HG03045 (cell line): ENCODE measurements around the gene CCNL1.

Source experiments
- ATAC-seq: cut with Tn5 transposase; IDR thresholded peaks from one replicate; pipeline ENCODE4 v1.9.1; 2021; ENCODE audit warnings: mild to moderate bottlenecking, moderate library complexity; ENCODE audit not compliant: unreplicated experiment

The CCNL1 gene

GRCh38 chr3:157147099-157147803 lies 12.7 kb downstream of the CCNL1 start:
- no peak for ATAC-seq

GRCh38 chr3:157145606-157146322 lies 14.2 kb downstream of the CCNL1 start:
- no peak for ATAC-seq

GRCh38 chr3:157142315-157142714 lies 17.6 kb downstream of the CCNL1 start:
- no peak for ATAC-seq

DNA sequence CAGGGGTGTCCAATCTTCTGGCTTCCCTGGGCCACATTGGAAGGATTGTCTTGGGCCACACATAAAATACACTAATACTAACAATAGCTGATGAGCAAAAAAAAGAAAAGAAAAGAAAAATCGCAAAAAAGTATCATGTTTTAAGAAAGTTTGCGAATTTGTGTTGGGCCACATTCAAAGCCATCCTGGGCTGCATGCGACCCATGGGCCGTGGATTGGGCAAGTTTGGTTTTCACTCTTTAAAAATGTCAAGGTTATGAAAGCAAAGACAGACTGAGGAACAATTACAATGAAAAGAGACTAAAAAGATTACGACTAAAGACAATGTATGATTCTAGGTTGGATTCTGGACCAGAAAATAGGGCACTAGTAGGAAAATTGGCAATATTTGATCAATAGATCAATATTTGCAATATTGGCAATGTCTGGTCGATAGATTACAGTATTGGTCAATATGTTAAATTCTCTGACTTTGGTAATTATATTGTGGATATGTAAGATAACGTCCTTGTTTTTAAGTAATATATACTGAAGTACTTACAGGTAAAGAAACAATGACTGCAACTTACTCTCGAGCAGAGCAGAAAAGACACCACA lies 19.9 kb downstream of the CCNL1 start:
- ATAC-seq: no peak

GRCh38 chr3:157136647-157137387 lies 23.1 kb downstream of the CCNL1 start:
- ATAC-seq: no peak

DNA sequence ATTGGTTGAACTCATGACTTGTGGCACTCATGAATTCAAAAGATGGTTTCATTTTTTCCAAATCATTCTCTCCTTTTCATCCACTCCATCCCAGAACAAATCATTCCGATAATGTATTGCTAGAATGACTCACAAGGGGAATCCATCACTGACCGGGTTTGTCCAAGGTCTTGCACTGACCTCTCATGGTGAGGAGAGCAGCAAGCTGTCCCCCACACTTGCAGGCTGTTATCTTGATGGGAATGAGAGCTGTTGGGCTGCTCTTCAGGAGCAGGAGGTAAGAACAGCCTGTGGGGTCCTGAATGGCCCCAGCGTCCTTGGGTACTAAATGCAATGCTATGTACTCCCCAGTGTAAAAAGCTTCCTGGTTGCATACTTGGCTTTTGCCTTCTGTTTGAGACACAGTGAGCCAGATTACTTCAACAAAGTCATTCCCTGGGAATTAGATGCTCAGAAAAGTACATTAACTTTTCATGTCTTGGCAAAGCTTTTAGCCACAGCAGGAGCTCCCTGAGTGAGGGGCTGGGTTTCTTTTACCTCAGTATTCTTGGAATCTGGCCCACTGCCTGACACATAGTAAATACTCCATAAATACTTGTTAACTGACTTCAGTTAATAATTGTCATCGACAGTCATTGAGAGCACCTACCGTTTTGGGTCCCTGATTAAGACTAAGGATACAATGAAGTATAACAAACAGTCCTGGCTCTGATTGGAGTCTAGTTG lies 24.1 kb downstream of the CCNL1 start:
- no peak for ATAC-seq

DNA sequence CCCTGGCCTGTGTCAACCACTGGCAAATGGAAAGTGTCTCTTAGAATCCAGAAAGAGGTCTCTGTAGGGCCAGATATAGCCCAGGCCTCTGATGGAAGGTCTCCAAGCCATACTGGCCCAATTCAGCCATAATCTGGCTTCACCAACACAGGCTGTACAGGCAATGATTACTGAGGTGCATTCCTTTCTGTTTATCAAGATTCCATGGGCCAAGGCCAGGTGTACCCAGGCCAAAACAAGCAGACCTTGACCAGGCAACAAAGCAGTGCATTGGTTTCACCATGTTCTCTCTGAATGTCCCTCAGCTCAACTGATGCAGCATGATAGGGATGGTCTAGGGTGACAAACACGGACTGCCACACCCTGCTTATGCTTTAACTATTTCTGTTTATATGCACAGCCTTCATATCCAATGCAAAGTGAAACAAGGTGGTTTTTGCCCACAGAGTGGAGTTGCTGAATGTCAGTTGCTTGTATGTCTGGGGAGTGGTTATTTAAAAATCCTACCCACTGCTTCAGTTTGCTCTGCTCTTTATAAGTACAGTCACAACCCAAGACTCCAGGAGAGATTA lies 25.2 kb downstream of the CCNL1 start:
- ATAC-seq: peak; percentile 61

DNA sequence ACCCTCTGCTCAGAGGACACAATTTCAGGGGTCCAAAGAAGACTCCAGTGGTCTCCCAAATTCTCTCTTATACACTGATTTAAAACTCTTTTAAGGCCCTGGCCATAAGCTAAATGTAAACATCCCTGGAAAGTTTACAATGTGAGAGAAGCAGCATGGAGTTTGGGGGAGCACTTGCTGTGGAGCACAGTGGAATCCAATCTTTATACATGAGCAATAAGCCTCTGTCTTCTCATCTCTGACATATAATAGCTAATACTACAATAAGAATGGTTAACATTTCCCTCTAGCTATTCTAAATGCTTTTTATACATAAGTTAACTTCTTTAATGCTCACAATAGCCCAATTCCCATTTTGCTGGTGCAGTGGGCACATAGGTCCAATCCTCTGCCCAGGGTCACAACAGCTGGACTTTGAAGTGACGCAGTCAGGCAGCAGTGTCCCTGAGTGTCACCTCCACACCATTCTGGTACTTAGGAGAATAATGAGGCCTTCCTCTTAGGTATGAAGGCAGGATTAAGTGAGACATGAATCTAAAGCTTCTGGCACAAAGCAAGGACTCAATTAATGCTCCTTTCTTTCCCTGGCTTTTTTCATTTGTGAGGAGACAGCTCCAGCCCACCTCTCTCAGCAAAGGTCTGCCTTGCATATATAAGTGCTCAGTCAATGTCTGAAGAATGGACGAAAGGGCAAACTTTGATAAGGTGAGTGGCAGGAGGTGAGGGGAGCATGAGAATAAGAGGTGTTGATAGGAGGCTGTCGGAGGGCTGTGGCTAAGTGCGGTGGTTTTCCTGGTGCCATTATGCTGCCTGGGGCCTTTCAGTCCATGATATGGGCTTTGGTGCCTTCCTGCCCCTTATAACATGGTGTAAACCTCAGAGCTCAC lies 26.3 kb downstream of the CCNL1 start:
- no peak for ATAC-seq

GRCh38 chr3:157132936-157133335 lies 27.0 kb downstream of the CCNL1 start:
- ATAC-seq: no peak

DNA sequence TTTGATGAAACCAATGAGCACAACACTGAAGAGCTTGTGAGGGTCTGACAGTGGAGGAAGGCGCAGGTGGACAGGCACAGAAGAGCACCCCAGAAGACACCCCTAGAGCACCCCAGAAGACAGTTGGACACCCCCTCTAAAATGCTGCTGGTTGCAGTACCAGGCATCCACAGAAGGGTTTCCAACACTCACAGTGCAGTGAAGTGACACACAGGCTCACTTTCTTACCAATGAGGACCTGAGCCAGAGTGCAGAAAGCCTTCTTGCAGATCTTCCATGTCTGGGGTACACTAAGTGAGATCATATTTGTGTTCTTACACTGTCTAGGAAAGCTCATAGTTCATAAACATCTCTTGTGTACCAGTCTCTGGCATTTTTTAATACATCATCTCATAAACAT lies 27.6 kb downstream of the CCNL1 start:
- ATAC-seq: no peak

- no peak for ATAC-seq
Measured at GRCh38 chr3:157131861-157132260, 28.1 kb downstream of the CCNL1 start.

DNA sequence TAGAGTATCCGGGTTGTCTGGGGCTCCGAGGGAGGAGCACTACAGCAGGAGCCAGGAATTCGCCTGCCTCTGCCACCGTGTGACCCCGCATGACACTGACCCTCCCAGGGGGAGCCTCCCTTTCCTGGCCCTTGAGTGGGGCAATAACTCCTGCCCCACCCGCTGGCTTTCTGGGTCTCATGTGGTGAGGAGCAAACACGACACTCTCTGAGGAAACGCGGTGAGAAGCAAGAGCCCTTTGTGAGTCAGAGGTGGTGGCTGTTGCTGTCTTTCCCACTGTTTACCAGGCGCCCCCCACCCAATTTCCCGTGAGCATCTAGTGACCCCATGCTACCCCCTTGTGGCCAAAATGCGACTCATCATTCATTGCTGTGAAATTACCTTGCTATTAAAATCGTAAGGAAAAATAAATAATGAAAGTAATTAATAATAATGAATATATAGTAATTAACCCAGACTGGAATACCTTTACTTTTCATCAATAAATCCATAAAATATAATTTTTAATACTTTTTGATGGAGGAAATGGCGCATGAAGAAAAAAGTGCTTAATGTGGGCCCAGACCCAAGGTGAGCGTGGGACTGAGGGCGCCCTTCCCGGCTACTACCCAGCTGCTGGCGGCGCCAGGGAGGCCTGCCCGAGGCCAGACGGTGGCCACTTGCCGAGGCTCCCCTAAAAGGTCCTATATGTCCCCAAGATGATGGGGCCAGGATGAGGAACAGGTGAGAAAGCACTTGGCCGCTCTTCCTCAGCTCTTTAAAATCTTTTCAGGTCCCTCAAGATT lies 29.3 kb downstream of the CCNL1 start:
- ATAC-seq: no peak

DNA sequence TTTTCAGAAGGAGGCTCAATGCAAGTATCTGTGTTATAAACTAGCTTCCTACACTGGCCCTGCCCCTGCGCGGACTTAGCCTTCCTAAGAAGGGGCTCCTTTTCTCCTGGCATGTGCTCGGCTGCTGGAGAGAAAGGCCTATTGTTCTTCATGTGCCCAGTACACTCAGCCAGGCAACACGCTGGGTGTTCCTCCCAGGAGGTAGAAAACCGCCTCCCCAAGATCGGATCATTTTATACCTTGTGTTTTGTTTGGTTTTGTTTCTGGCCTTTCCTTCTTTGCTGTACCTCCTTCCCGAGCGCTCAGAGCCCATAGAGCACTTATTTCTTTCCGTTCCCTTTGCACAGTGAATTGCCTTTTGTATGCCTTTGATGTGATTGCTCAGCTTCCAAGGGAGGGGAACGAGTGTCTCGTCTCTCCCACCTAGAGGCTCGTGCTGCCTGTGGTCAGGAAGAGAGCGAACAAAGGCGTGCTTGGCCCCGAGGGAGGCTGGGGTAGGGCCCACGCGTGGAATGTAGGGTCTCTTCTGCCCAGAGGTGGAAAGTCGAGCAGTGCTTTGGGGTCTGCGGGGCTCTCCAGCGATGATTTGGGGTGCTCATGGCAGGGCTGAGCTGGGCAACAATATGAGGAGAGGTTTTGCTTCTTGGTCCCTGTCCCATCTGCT lies 30.0 kb downstream of the CCNL1 start:
- ATAC-seq: no peak

- ATAC-seq: no peak
Measured at GRCh38 chr3:157128771-157129681, 30.9 kb downstream of the CCNL1 start.

DNA sequence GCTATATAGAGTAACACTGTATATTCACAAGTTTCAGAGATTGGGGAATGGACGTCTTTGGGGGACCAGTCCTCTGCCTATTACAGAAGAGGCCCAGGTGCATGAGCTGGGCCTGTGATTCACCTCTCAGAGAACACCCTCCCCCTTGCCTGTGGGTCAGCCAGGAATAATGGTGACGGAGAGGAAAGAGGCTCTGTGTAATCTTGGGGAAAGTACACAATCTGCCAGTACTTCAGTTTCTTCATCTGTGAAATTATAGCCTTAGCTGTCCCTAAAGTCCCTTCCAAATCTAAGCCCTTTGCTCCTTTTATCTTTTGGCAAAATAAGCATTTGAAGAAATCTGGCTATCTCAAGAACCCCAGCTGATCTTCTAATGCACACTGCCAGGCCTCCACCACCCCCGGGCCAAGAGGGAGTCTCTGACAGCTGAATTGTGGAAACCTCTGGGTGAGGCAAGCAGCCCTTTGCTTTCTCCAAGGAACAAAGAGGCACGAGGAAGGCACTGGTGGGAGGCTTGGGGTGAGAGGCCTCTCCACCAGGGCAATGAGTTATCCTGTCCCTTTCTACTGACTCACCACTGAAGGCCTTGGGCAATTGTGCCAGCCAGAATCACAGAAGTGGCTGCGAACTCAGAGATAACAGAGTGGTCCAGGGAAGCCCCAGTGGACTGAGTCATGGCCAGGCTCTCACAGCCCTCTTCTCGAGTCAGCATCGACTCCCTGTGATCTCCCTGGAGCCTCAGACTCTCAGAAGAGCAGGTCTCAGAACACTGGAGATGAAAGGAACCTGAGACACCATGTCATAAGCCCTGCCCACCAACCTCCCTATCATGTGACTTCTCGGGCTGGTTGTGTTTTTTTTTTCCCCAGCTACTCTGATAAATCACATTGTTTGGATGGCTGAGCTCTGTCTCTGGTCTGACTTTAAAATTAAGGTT lies 31.8 kb downstream of the CCNL1 start:
- ATAC-seq: no peak

GRCh38 chr3:157127268-157127667 lies 32.7 kb downstream of the CCNL1 start:
- no peak for ATAC-seq
